ENCODE results near the gene TNK1.
A peak's percentile ranks its signal among the peaks of the same experiment; 100 is the strongest.

Gene TNK1

DNA sequence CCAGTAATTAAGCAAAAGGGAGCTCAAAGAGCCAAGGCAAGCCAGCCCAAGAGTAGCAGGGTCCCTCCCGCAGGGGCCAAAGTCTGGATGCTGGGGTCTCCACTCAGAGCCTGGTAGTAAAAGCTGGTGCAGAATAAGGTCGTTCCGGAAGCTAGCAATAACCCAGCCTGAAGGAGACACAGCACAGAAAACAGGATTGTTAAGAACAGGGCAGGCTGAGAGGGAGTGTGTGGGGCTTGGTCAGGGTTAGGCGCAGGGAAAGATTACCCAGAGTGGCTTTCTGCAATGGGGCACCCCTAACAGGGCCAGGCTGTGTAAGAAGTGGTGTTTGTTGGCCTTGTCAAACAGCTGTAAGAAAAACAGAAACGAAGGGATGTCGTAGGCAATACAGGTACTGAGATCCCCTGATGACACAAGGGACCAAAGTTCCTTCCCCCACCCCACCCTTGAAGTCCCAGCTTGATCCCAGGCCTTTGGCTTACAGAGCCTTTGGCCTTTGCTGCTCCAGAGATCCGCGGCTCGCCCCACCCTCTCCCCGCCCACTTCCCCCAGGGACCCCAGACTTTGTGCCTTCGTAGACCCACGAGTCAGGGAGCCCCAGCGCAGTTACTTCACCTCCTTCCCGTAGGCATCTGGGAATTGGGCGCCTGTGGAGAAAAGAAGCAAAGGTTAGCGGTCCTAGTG, 22.3 kb downstream of the TNK1 start:
- Histone ChIP-seq H3K36me3 (ENCODE audit: control insufficient read depth in 1 of 2, insufficient read depth in 2 of 2, low read length in 2 of 2) (no peaks in the 10 kb centered on the region), H3K4me1 (ENCODE audit: control insufficient read depth in 1 of 2, insufficient read depth in 2 of 2, low read length in 2 of 2) (peaks cover 7 to 9% of the 10 kb centered on the region in 2 donors), H3K27ac (ENCODE audit: low read depth, low read length) (peak overlapping the region; percentile 93)

DNA sequence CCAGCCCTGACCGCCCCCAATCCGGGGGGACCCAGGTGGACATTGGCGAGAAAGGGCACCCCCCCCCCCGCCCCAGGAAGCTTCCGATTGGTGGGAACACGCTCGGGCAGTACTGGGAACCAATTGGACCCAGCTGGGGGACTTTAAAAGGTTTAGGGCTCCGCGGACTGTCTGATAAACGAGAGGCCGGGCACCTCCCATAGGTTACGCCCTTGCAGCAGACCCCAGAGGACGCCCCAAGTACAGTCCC, 22.8 kb downstream of the TNK1 start:
- Histone ChIP-seq H3K27ac (ENCODE audit: low read depth, low read length) (peak overlapping the region; percentile 93), H3K9me3 (ENCODE audit: control insufficient read depth in 1 of 2, low read length in 2 of 2) (no peaks in the 10 kb centered on the region), H3K4me3 (ENCODE audit: low read depth in 1 of 2, low read length in 2 of 2) (peak overlapping the region; percentile 84 to 86), H3K4me1 (ENCODE audit: control insufficient read depth in 1 of 2, insufficient read depth in 2 of 2, low read length in 2 of 2) (peaks cover 9% of the 10 kb centered on the region in 2 donors), H3K36me3 (ENCODE audit: control insufficient read depth in 1 of 2, insufficient read depth in 2 of 2, low read length in 2 of 2) (no peaks in the 10 kb centered on the region), H3K9ac (ENCODE audit: low read depth in 1 of 2, low read length in 2 of 2) (peak overlapping the region; percentile 80 to 84), H3K27me3 (ENCODE audit: control insufficient read depth in 1 of 2, insufficient read depth in 2 of 2, low read length in 2 of 2) (peaks cover under 1 to 12% of the 10 kb centered on the region in 2 donors)

More for the DNA sequence above, 22.3 kb downstream of the TNK1 start:
- Histone ChIP-seq H3K27me3 (ENCODE audit: control insufficient read depth in 1 of 2, insufficient read depth in 2 of 2, low read length in 2 of 2) (peaks cover 0 to 12% of the 10 kb centered on the region in 2 donors), H3K9me3 (ENCODE audit: control insufficient read depth in 1 of 2, low read length in 2 of 2) (no peaks in the 10 kb centered on the region), H3K4me3 (ENCODE audit: low read depth in 1 of 2, low read length in 2 of 2) (peak overlapping the region; percentile 84 to 86), H3K9ac (ENCODE audit: low read depth in 1 of 2, low read length in 2 of 2) (peak overlapping the region; percentile 80 to 84)

DNA sequence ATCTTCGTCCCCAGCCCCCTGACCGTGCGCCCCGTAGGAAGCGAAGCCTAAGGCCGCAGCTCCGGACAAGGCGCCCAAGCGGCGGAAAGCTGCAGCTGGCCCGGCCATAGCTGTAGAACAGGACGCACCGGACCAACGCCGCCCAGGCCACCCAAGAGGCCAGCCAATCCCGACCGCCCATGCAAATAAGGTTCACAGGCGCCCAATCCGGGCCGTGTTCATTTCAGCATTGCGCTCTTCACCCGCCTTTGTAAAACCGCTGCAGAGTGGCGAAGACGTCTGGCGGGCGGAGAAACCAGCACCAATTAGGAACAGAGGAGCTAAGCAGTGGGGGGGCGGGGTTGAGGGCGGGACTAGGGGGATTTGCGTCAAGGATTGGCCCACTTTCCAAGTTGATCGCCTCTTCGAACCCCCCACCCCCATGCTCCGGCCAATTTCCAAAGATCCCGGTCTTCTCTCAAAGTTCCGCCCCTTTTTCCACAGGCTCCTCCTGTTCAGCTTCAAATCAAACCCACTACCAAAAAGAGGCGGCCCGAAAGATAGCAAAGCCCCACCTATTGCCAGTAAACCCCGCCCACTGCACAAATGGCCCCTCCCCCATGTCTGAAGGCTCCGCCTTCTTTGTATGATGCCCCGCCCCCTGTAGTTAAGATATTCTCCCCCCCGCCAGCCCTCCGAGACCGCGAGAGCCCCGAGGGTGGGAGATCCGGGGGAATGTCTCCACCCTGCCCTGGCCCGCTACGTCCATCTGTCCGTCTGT, 23.3 kb downstream of the TNK1 start, which contains the start of gene TMEM256:
TSS of gene TMEM256 (minus strand) at position 121 of the 760 bp plus-strand sequence. CDS start at position 108, 13 bp downstream.
- peak within 1 kb of the TSS; percentile 80 to 84 for H3K9ac ChIP-seq (ENCODE audit: low read depth in 1 of 2, low read length in 2 of 2)
- no peaks in the 10 kb centered on the region for H3K9me3 ChIP-seq (ENCODE audit: control insufficient read depth in 1 of 2, low read length in 2 of 2)
- peak within 1 kb of the TSS; percentile 93 for H3K27ac ChIP-seq (ENCODE audit: low read depth, low read length)
- H3K4me1 ChIP-seq (ENCODE audit: control insufficient read depth in 1 of 2, insufficient read depth in 2 of 2, low read length in 2 of 2): peaks cover 9 to 11% of the 10 kb centered on the region in 2 donors
- H3K36me3 ChIP-seq (ENCODE audit: control insufficient read depth in 1 of 2, insufficient read depth in 2 of 2, low read length in 2 of 2): no peaks in the 10 kb centered on the region
- H3K27me3 ChIP-seq (ENCODE audit: control insufficient read depth in 1 of 2, insufficient read depth in 2 of 2, low read length in 2 of 2): peaks cover 4 to 12% of the 10 kb centered on the region in 2 donors
- peak within 1 kb of the TSS; percentile 84 to 86 for H3K4me3 ChIP-seq (ENCODE audit: low read depth in 1 of 2, low read length in 2 of 2)

DNA sequence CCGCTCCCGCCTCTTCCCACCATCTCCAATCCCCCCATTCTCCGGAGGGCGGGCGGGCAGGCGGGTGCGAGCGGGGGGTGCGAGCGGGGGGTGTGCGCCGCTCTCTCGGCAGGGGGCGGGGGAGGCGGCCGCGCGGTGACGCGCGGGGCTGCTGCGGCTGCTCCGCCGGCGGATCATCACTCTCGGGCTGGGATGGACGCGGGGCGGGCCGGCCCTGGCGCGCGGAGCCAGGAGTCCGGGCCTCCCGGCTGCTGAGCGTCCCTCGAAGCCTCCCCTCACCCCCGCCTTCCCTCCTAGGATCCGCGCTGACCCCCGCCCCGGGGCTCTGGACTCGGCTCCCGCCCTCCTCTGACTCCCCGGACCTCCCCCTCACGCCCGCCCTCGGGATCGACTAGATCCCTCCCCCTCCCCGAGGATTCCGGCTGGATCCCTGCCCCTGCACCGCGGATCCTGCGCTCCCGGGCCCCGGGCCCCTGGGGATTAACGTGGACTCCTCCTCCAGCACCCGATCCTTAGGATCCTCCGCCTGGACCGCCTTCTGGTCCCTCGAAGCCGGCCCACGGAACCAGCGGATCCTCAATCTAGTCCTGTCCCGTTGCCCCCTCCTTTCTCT, 24.0 kb downstream of the TNK1 start:
- no peaks in the 10 kb centered on the region for H3K9me3 ChIP-seq (ENCODE audit: control insufficient read depth in 1 of 2, low read length in 2 of 2)
- H3K27ac ChIP-seq (ENCODE audit: low read depth, low read length): no peak overlapping the region
- no peaks in the 10 kb centered on the region for H3K36me3 ChIP-seq (ENCODE audit: control insufficient read depth in 1 of 2, insufficient read depth in 2 of 2, low read length in 2 of 2)
- peaks cover 4 to 12% of the 10 kb centered on the region in 2 donors for H3K27me3 ChIP-seq (ENCODE audit: control insufficient read depth in 1 of 2, insufficient read depth in 2 of 2, low read length in 2 of 2)
- H3K4me1 ChIP-seq (ENCODE audit: control insufficient read depth in 1 of 2, insufficient read depth in 2 of 2, low read length in 2 of 2): peaks cover 9 to 11% of the 10 kb centered on the region in 2 donors
- H3K4me3 ChIP-seq (ENCODE audit: low read depth in 1 of 2, low read length in 2 of 2): peak overlapping the region; percentile 51 to 61
- H3K9ac ChIP-seq (ENCODE audit: low read depth in 1 of 2, low read length in 2 of 2): peak overlapping the region in 1 of 2 donors; percentile 33

DNA sequence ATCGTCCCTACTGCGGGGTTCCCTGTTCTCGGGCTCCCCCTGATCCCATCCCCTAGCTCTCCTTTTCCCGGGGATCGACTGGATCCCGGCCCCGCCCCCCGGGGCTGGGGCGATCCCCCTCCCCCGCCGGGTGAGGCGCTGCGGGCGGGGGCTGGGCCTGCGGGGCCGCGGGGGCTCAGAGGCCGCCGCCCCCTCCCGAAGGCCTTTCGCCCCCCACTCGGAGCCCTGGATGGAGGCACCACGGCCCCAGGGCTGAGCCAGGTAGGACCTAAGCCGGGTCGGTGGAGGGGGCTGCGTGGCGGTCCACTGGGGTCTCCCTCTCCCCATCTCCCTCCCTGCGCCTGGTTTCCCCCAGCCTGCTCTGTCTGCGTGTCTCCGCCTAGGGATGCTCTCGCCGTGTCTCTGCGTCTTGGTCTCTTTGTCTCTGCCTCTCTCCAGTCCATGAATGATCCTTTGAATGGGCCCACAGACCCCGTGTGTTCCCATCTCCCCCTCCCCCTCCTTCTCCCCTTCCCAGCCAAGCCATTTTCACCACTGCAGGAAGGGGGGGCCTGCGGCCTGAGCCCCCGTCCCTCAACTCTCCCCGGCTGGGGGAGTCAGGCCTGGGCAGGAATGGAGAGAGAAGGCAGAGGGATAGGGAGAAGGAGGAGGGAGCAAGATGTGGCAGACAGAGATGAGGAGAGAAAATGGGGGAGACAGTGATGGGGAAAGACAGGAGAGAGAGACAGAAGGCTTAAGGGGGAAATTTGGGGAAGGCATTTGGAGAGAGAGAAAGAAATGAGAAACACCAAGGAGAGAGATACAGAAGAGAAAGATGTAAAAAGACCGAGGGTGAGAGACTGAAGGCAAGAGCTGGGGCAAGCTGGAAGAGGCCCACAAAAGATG, 24.7 kb downstream of the TNK1 start:
- H3K4me1 ChIP-seq (ENCODE audit: control insufficient read depth in 1 of 2, insufficient read depth in 2 of 2, low read length in 2 of 2): peaks cover 9 to 11% of the 10 kb centered on the region in 2 donors
- H3K36me3 ChIP-seq (ENCODE audit: control insufficient read depth in 1 of 2, insufficient read depth in 2 of 2, low read length in 2 of 2): no peaks in the 10 kb centered on the region
- H3K4me3 ChIP-seq (ENCODE audit: low read depth in 1 of 2, low read length in 2 of 2): peak overlapping the region; percentile 43 to 61
- H3K27me3 ChIP-seq (ENCODE audit: control insufficient read depth in 1 of 2, insufficient read depth in 2 of 2, low read length in 2 of 2): peaks cover 4 to 12% of the 10 kb centered on the region in 2 donors
- H3K27ac ChIP-seq (ENCODE audit: low read depth, low read length): no peak overlapping the region
- peak overlapping the region; percentile 2 to 33 for H3K9ac ChIP-seq (ENCODE audit: low read depth in 1 of 2, low read length in 2 of 2)
- H3K9me3 ChIP-seq (ENCODE audit: control insufficient read depth in 1 of 2, low read length in 2 of 2): no peaks in the 10 kb centered on the region

DNA sequence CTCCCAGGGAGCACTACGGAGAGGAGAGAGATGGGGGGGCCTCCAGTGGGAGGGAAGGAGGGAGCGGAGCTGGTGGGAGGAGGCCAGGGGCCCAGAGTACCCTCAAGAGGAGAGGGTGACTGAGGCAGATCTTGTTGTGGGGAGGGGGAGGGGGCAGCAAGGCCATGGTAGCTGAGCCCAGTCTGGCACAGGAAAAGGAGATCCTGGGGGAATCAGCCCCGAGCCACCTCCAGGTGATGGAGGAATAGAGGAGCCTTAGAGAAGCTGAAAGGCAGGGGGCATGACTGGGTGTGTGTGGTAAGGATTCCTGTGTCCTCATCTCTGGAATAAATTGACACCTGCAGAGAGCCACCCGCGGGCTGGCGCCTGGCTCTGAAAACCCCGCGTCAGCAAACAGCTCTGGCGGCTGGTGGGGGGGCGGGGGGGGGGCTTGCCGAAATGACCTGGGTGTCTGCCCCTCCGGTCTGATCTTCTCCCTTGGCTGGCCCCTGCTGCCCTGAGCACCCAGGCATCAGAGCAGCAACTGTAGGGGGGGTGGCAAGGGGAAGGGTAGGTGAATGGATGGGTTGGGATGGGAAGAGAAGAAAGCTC, 25.4 kb downstream of the TNK1 start:
- peaks cover 4 to 12% of the 10 kb centered on the region in 2 donors for H3K27me3 ChIP-seq (ENCODE audit: control insufficient read depth in 1 of 2, insufficient read depth in 2 of 2, low read length in 2 of 2)
- no peaks in the 10 kb centered on the region for H3K36me3 ChIP-seq (ENCODE audit: control insufficient read depth in 1 of 2, insufficient read depth in 2 of 2, low read length in 2 of 2)
- H3K9me3 ChIP-seq (ENCODE audit: control insufficient read depth in 1 of 2, low read length in 2 of 2): no peaks in the 10 kb centered on the region
- H3K4me1 ChIP-seq (ENCODE audit: control insufficient read depth in 1 of 2, insufficient read depth in 2 of 2, low read length in 2 of 2): peaks cover 9 to 11% of the 10 kb centered on the region in 2 donors
- no peak overlapping the region for H3K9ac ChIP-seq (ENCODE audit: low read depth in 1 of 2, low read length in 2 of 2)
- H3K27ac ChIP-seq (ENCODE audit: low read depth, low read length): no peak overlapping the region
- no peak overlapping the region for H3K4me3 ChIP-seq (ENCODE audit: low read depth in 1 of 2, low read length in 2 of 2)

DNA sequence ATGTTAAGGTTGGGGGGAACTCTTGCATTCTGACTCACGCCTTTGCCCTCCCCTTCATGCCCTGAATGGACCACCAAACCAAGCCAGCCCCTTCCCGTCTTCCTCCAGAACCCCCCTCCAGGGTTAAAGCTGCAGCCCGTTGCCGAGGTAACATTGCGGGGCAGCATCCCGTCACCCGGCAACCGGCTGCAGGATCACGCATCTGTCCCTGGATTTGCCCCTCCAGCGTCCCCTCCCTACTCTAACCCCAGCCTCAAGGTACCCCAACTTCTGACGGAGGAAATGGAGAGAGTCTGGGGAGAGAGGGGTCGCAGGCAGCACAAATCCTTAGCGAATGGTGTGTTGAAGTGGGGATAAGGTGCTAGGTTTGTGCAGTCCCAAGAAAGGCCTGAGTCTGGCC, 26.2 kb downstream of the TNK1 start:
- H3K9me3 ChIP-seq (ENCODE audit: control insufficient read depth in 1 of 2, low read length in 2 of 2): no peaks in the 10 kb centered on the region
- no peak overlapping the region for H3K27ac ChIP-seq (ENCODE audit: low read depth, low read length)
- no peak overlapping the region for H3K4me3 ChIP-seq (ENCODE audit: low read depth in 1 of 2, low read length in 2 of 2)
- H3K27me3 ChIP-seq (ENCODE audit: control insufficient read depth in 1 of 2, insufficient read depth in 2 of 2, low read length in 2 of 2): peaks cover 4 to 12% of the 10 kb centered on the region in 2 donors
- no peak overlapping the region for H3K9ac ChIP-seq (ENCODE audit: low read depth in 1 of 2, low read length in 2 of 2)
- no peaks in the 10 kb centered on the region for H3K36me3 ChIP-seq (ENCODE audit: control insufficient read depth in 1 of 2, insufficient read depth in 2 of 2, low read length in 2 of 2)
- peaks cover 9 to 11% of the 10 kb centered on the region in 2 donors for H3K4me1 ChIP-seq (ENCODE audit: control insufficient read depth in 1 of 2, insufficient read depth in 2 of 2, low read length in 2 of 2)

DNA sequence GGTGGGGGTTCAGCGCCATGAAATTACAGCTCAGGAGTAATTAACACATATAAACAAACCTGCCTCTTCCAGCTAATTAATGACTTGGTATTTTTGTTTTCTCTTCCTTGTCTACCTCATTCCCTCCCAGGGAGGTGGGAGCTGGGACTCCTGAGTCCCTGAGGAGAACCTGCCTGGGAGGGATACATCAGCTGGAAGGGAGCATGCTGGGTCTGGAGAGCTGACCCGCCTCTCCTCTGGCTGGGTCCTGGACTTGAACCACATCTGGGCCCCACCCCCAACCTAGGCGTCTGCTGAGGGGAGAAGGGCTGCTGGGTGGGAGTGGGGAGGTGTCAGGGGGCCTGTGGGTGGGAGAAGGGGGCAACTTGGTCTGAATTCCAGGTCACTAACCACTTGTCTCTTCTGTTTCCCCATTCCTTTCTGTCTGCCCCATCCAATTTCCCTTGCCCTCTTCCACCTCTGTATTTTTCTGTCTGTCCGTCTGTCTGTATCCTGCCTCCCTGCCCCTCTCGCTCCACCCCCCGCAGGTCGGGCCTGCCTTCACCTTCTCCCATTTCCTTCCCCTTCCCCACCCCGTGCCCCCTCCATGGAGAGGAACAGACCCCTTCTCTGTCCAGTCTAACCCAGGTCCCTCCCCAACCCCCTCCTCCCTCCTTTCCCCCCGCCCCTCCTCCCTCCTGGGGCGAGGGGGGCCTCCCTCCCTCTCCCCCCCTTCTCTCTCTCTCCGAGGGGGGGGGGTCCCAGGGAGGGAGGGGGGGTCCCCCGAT, 26.8 kb downstream of the TNK1 start, which contains the start of gene NLGN2:
TSS of gene NLGN2 (plus strand) at position 361 of the 767 bp plus-strand sequence. CDS start 411 bp downstream, outside the sequence.
- Histone ChIP-seq H3K27ac (ENCODE audit: low read depth, low read length) (no peak within 1 kb of the TSS), H3K9me3 (ENCODE audit: control insufficient read depth in 1 of 2, low read length in 2 of 2) (no peaks in the 10 kb centered on the region), H3K9ac (ENCODE audit: low read depth in 1 of 2, low read length in 2 of 2) (no peak within 1 kb of the TSS), H3K27me3 (ENCODE audit: control insufficient read depth in 1 of 2, insufficient read depth in 2 of 2, low read length in 2 of 2) (peaks cover 4 to 12% of the 10 kb centered on the region in 2 donors), H3K36me3 (ENCODE audit: control insufficient read depth in 1 of 2, insufficient read depth in 2 of 2, low read length in 2 of 2) (no peaks in the 10 kb centered on the region), H3K4me1 (ENCODE audit: control insufficient read depth in 1 of 2, insufficient read depth in 2 of 2, low read length in 2 of 2) (peaks cover 7 to 10% of the 10 kb centered on the region in 2 donors), H3K4me3 (ENCODE audit: low read depth in 1 of 2, low read length in 2 of 2) (no peak within 1 kb of the TSS)

DNA sequence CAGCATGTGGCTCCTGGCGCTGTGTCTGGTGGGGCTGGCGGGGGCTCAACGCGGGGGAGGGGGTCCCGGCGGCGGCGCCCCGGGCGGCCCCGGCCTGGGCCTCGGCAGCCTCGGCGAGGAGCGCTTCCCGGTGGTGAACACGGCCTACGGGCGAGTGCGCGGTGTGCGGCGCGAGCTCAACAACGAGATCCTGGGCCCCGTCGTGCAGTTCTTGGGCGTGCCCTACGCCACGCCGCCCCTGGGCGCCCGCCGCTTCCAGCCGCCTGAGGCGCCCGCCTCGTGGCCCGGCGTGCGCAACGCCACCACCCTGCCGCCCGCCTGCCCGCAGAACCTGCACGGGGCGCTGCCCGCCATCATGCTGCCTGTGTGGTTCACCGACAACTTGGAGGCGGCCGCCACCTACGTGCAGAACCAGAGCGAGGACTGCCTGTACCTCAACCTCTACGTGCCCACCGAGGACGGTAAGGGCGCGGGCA, 27.4 kb downstream of the TNK1 start:
- Histone ChIP-seq H3K4me1 (ENCODE audit: control insufficient read depth in 1 of 2, insufficient read depth in 2 of 2, low read length in 2 of 2) (peaks cover under 1 to 5% of the 10 kb centered on the region in 2 donors), H3K9ac (ENCODE audit: low read depth in 1 of 2, low read length in 2 of 2) (no peak overlapping the region), H3K27me3 (ENCODE audit: control insufficient read depth in 1 of 2, insufficient read depth in 2 of 2, low read length in 2 of 2) (peaks cover 4 to 12% of the 10 kb centered on the region in 2 donors), H3K27ac (ENCODE audit: low read depth, low read length) (no peak overlapping the region), H3K4me3 (ENCODE audit: low read depth in 1 of 2, low read length in 2 of 2) (no peak overlapping the region), H3K36me3 (ENCODE audit: control insufficient read depth in 1 of 2, insufficient read depth in 2 of 2, low read length in 2 of 2) (no peaks in the 10 kb centered on the region), H3K9me3 (ENCODE audit: control insufficient read depth in 1 of 2, low read length in 2 of 2) (no peaks in the 10 kb centered on the region)
